Measurements from ENCODE around the gene TBX10.
"Not testable (repeated sequence)": the region's sequence is repeated elsewhere in the genome, so short reads cannot be mapped to it uniquely, and the experiment has no call there.

TBX10 gene

GRCh38 chr11:67639438-67639859, at the start of gene TBX10:
TBX10 (minus strand) TSS chr11:67639763; CDS start chr11:67639472, 291 bp downstream.
- Mint-ChIP-seq H3K4me1 (ENCODE audit: low read depth) (no peaks in the 10 kb centered on the region), H3K4me3 (no peak within 1 kb of the TSS), H3K27ac (peak within 1 kb of the TSS; percentile 5), H3K36me3 (ENCODE audit: low read depth) (no peaks in the 10 kb centered on the region), H3K9me3 (no peaks in the 10 kb centered on the region), H3K27me3 (no peaks in the 10 kb centered on the region)

- Mint-ChIP-seq H3K4me3 (no peak overlapping the region), H3K4me1 (ENCODE audit: low read depth) (peaks cover 3% of the 10 kb centered on the region), H3K27me3 (peaks cover 16% of the 10 kb centered on the region), H3K9me3 (no peaks in the 10 kb centered on the region), H3K27ac (peak overlapping the region; percentile 36), H3K36me3 (ENCODE audit: low read depth) (no peaks in the 10 kb centered on the region)
Measured at GRCh38 chr11:67689178-67689577, 49.6 kb upstream of the TBX10 start.

- Mint-ChIP-seq H3K36me3 (ENCODE audit: low read depth) (no peaks in the 10 kb centered on the region), H3K4me1 (ENCODE audit: low read depth) (peaks cover 3% of the 10 kb centered on the region), H3K27me3 (peaks cover 16% of the 10 kb centered on the region), H3K9me3 (no peaks in the 10 kb centered on the region), H3K4me3 (no peak overlapping the region), H3K27ac (no peak overlapping the region)
Measured at GRCh38 chr11:67687986-67688385, 48.4 kb upstream of the TBX10 start.

- not testable (repeated sequence) for H3K4me3 Mint-ChIP-seq; H3K36me3 Mint-ChIP-seq (ENCODE audit: low read depth); H3K9me3 Mint-ChIP-seq; H3K27ac Mint-ChIP-seq; H3K4me1 Mint-ChIP-seq (ENCODE audit: low read depth)
- H3K27me3 Mint-ChIP-seq: peaks cover 16% of the 10 kb centered on the region
Measured at GRCh38 chr11:67685641-67686332, 46.2 kb upstream of the TBX10 start.

- not testable (repeated sequence) for H3K4me1 Mint-ChIP-seq (ENCODE audit: low read depth); H3K27ac Mint-ChIP-seq; H3K27me3 Mint-ChIP-seq; H3K4me3 Mint-ChIP-seq; H3K9me3 Mint-ChIP-seq; H3K36me3 Mint-ChIP-seq (ENCODE audit: low read depth)
Measured at GRCh38 chr11:67682126-67683034, 42.8 kb upstream of the TBX10 start.

- H3K4me3 Mint-ChIP-seq: no peak overlapping the region
- H3K27me3 Mint-ChIP-seq: no peaks in the 10 kb centered on the region
- H3K27ac Mint-ChIP-seq: no peak overlapping the region
- no peaks in the 10 kb centered on the region for H3K4me1 Mint-ChIP-seq (ENCODE audit: low read depth)
- H3K36me3 Mint-ChIP-seq (ENCODE audit: low read depth): no peaks in the 10 kb centered on the region
- H3K9me3 Mint-ChIP-seq: no peaks in the 10 kb centered on the region
Measured at GRCh38 chr11:67680696-67681470, 41.3 kb upstream of the TBX10 start.

- Mint-ChIP-seq H3K27me3 (peaks cover 5% of the 10 kb centered on the region), H3K4me3 (no peak overlapping the region), H3K9me3 (no peaks in the 10 kb centered on the region), H3K36me3 (ENCODE audit: low read depth) (no peaks in the 10 kb centered on the region), H3K4me1 (ENCODE audit: low read depth) (no peaks in the 10 kb centered on the region), H3K27ac (no peak overlapping the region)
Measured at GRCh38 chr11:67675058-67675747, 35.6 kb upstream of the TBX10 start.

- Mint-ChIP-seq H3K4me1 (ENCODE audit: low read depth) (no peaks in the 10 kb centered on the region), H3K9me3 (no peaks in the 10 kb centered on the region)
Measured at GRCh38 chr11:67674442-67674871, 34.9 kb upstream of the TBX10 start, which contains the start of gene ALDH3B2. ALDH3B2 (minus strand) TSS chr11:67674623; CDS start chr11:67666935, 7,688 bp downstream.

GRCh38 chr11:67673902-67674301, 34.3 kb upstream of the TBX10 start:
- H3K4me1 Mint-ChIP-seq (ENCODE audit: low read depth): no peaks in the 10 kb centered on the region
- H3K9me3 Mint-ChIP-seq: no peaks in the 10 kb centered on the region
- peaks cover 5% of the 10 kb centered on the region for H3K27me3 Mint-ChIP-seq
- no peaks in the 10 kb centered on the region for H3K36me3 Mint-ChIP-seq (ENCODE audit: low read depth)
- no peak overlapping the region for H3K27ac Mint-ChIP-seq
- H3K4me3 Mint-ChIP-seq: no peak overlapping the region

More at GRCh38 chr11:67674442-67674871, 34.9 kb upstream of the TBX10 start, which contains the start of gene ALDH3B2:
- Mint-ChIP-seq H3K36me3 (ENCODE audit: low read depth) (no peaks in the 10 kb centered on the region), H3K27me3 (peaks cover 5% of the 10 kb centered on the region), H3K27ac (no peak within 1 kb of the TSS), H3K4me3 (no peak within 1 kb of the TSS)

GRCh38 chr11:67673358-67673757, 33.8 kb upstream of the TBX10 start:
- H3K27me3 Mint-ChIP-seq: peaks cover 5% of the 10 kb centered on the region
- H3K9me3 Mint-ChIP-seq: no peaks in the 10 kb centered on the region
- H3K27ac Mint-ChIP-seq: no peak overlapping the region
- H3K4me1 Mint-ChIP-seq (ENCODE audit: low read depth): no peaks in the 10 kb centered on the region
- no peak overlapping the region for H3K4me3 Mint-ChIP-seq
- no peaks in the 10 kb centered on the region for H3K36me3 Mint-ChIP-seq (ENCODE audit: low read depth)

GRCh38 chr11:67671211-67671520, 31.6 kb upstream of the TBX10 start:
- Mint-ChIP-seq H3K27ac (no peak overlapping the region), H3K27me3 (peaks cover 5% of the 10 kb centered on the region), H3K36me3 (ENCODE audit: low read depth) (no peaks in the 10 kb centered on the region), H3K4me1 (ENCODE audit: low read depth) (no peaks in the 10 kb centered on the region), H3K4me3 (no peak overlapping the region), H3K9me3 (no peaks in the 10 kb centered on the region)

GRCh38 chr11:67670316-67671210, 31.0 kb upstream of the TBX10 start:
- H3K27ac Mint-ChIP-seq: no peak overlapping the region

GRCh38 chr11:67668192-67668551, 28.6 kb upstream of the TBX10 start:
- Mint-ChIP-seq H3K27ac (no peak overlapping the region), H3K36me3 (ENCODE audit: low read depth) (no peaks in the 10 kb centered on the region), H3K27me3 (no peaks in the 10 kb centered on the region), H3K9me3 (no peaks in the 10 kb centered on the region), H3K4me1 (ENCODE audit: low read depth) (no peaks in the 10 kb centered on the region), H3K4me3 (no peak overlapping the region)

More at GRCh38 chr11:67670316-67671210, 31.0 kb upstream of the TBX10 start:
- no peaks in the 10 kb centered on the region for H3K4me1 Mint-ChIP-seq (ENCODE audit: low read depth)
- H3K9me3 Mint-ChIP-seq: no peaks in the 10 kb centered on the region
- no peaks in the 10 kb centered on the region for H3K36me3 Mint-ChIP-seq (ENCODE audit: low read depth)
- peaks cover 5% of the 10 kb centered on the region for H3K27me3 Mint-ChIP-seq
- no peak overlapping the region for H3K4me3 Mint-ChIP-seq

Measured in stimulated activated naive CD8-positive, alpha-beta T cell treated with anti-CD3 and anti-CD28 coated beads, Interleukin-15, Interleukin-2, amounts not matched to agents 100 ng/mL and 50 ng/mL, for 24 hours (primary cell).